WTC11 (cell line): ENCODE measurements around the gene COLEC12. TPM values are rescaled to one million over a fixed set of nuclear protein-coding genes. Genes with fewer than 3 reads are reported as not detected.

Source experiments
- ATAC-seq: fragments of 200-7000 bp; cut with Tn5 transposase; 2 replicates; pipeline ENCODE4 v1.10.0; 2021; ENCODE audit warnings: mild to moderate bottlenecking, moderate library complexity
- CTCF ChIA-PET: fragments of 300-600 bp; sonication (Branson Sonifier 250); formaldehyde crosslinking; loops from one replicate; lab custom pipeline; 2021; ENCODE audit warnings: antibody characterized with exemption; lab: Charles Lee
- POLR2A ChIA-PET: fragments of 350-600 bp; sonication (Branson Sonifier 250); formaldehyde crosslinking; loops from one replicate; lab custom pipeline; 2021; ENCODE audit warnings: antibody characterized with exemption; lab: Charles Lee
- DNase-seq: peaks from one replicate; pipeline ENCODE4 v3.0.0; 2021; ENCODE audit warnings: low spot score
- H3K27ac Mint-ChIP-seq: 2 replicates; pipeline ENCODE4 v1.8.0; 2021; ENCODE audit warnings: mixed read lengths
- H3K27me3 Mint-ChIP-seq: 2 replicates; pipeline ENCODE4 v1.8.0; 2021; ENCODE audit warnings: low read depth, mild to moderate bottlenecking, moderate library complexity, mixed read lengths
- H3K36me3 Mint-ChIP-seq: 2 replicates; pipeline ENCODE4 v1.8.0; 2021; ENCODE audit warnings: mixed read lengths
- H3K4me1 Mint-ChIP-seq: 2 replicates; pipeline ENCODE4 v1.8.0; 2022; ENCODE audit warnings: mixed read lengths
- H3K4me3 Mint-ChIP-seq: 2 replicates; pipeline ENCODE4 v1.8.0; 2021; ENCODE audit warnings: mild to moderate bottlenecking, moderate library complexity, mixed read lengths
- H3K9me3 Mint-ChIP-seq: 2 replicates; pipeline ENCODE4 v1.8.0; 2021; ENCODE audit warnings: mixed read lengths
- CTCF ChIP-seq: fragments of 200-600 bp; IDR thresholded peaks from 2 replicates; pipeline ENCODE4 v1.8.0; 2022; ENCODE audit warnings: antibody characterized with exemption
- ESRRA ChIP-seq: sonication (generic); formaldehyde crosslinking; IDR thresholded peaks from 2 replicates; pipeline ENCODE4 v1.8.1; 2022; ENCODE audit warnings: mild to moderate bottlenecking, missing genetic modification reagents, borderline replicate concordance
- ETV6 ChIP-seq: sonication (generic); formaldehyde crosslinking; IDR thresholded peaks from 2 replicates; pipeline ENCODE4 v1.8.1; 2022; ENCODE audit warnings: mild to moderate bottlenecking, missing genetic modification reagents
- FOXK1 ChIP-seq: sonication (generic); formaldehyde crosslinking; IDR thresholded peaks from 2 replicates; pipeline ENCODE4 v1.8.0; 2022; ENCODE audit warnings: mild to moderate bottlenecking, moderate library complexity, missing genetic modification reagents
- NFYB ChIP-seq: sonication (generic); formaldehyde crosslinking; conservative IDR thresholded peaks from 2 replicates; pipeline ENCODE4 v1.8.0; 2022; ENCODE audit warnings: low read depth, missing genetic modification reagents
- PRRX2 ChIP-seq: fragments of 250-450 bp; sonication (Bioruptor Pico); IDR thresholded peaks from 2 replicates; pipeline ENCODE4 v1.8.0; 2021; ENCODE audit warnings: mild to moderate bottlenecking
- RELA ChIP-seq: sonication (generic); formaldehyde crosslinking; IDR thresholded peaks from 2 replicates; pipeline ENCODE4 v1.8.1; 2022; ENCODE audit warnings: missing genetic modification reagents, mild to moderate bottlenecking, borderline replicate concordance
- ZBTB43 ChIP-seq: sonication (generic); formaldehyde crosslinking; IDR thresholded peaks from 2 replicates; pipeline ENCODE4 v1.8.1; 2023; ENCODE audit warnings: mild to moderate bottlenecking, missing genetic modification reagents
- ZNF138 ChIP-seq: sonication (generic); formaldehyde crosslinking; conservative IDR thresholded peaks from 2 replicates; pipeline ENCODE4 v1.8.1; 2022; ENCODE audit warnings: mild to moderate bottlenecking, moderate library complexity, missing genetic modification reagents
- ZNF281 ChIP-seq: sonication (generic); formaldehyde crosslinking; IDR thresholded peaks from 2 replicates; pipeline ENCODE4 v1.8.0; 2023; ENCODE audit warnings: mild to moderate bottlenecking, missing genetic modification reagents
- ZNF416 ChIP-seq: fragments of 250-450 bp; sonication (Bioruptor Pico); IDR thresholded peaks from 2 replicates; pipeline ENCODE4 v1.9.0; 2021; ENCODE audit warnings: mild to moderate bottlenecking, inconsistent platforms
- ZNF512 ChIP-seq: sonication (generic); formaldehyde crosslinking; IDR thresholded peaks from 2 replicates; pipeline ENCODE4 v1.8.1; 2022; ENCODE audit warnings: missing genetic modification reagents, borderline replicate concordance
- ZSCAN18 ChIP-seq: fragments of 250-450 bp; sonication (Bioruptor Pico); IDR thresholded peaks from 2 replicates; pipeline ENCODE4 v2.1.2; 2022; ENCODE audit warnings: mild to moderate bottlenecking, moderate library complexity
- total RNA-seq: library from RNA; stranded (reverse); gene quantifications from 3 replicates; pipeline ENCODE4 v1.2.3, GENCODE V29; 2021
- TF ChIP-seq, protein P1 (sequence below): sonication (generic); formaldehyde crosslinking; IDR thresholded peaks from 2 replicates; pipeline ENCODE4 v1.8.1; 2022; ENCODE audit warnings: low read depth, missing genetic modification reagents, borderline replicate concordance
- TF ChIP-seq, protein P2 (sequence below): sonication (generic); formaldehyde crosslinking; IDR thresholded peaks from 2 replicates; pipeline ENCODE4 v1.8.0; 2022; ENCODE audit warnings: mild to moderate bottlenecking, missing genetic modification reagents
- TF ChIP-seq, protein P3 (sequence below): sonication (generic); formaldehyde crosslinking; IDR thresholded peaks from 2 replicates; pipeline ENCODE4 v1.8.1; 2023; ENCODE audit warnings: mild to moderate bottlenecking, moderate library complexity, missing genetic modification reagents
- TF ChIP-seq, protein P4 (sequence below): sonication (generic); formaldehyde crosslinking; IDR thresholded peaks from 2 replicates; pipeline ENCODE4 v1.8.0; 2022; ENCODE audit warnings: mild to moderate bottlenecking, missing genetic modification reagents
- TF ChIP-seq, protein P5 (sequence below): sonication (generic); formaldehyde crosslinking; IDR thresholded peaks from 2 replicates; pipeline ENCODE4 v1.8.1; 2022; ENCODE audit warnings: mild to moderate bottlenecking, moderate library complexity, missing genetic modification reagents

Gene COLEC12
- total RNA-seq, 1 experiment from 2014 or later = 0.48 TPM

GRCh38 chr18:302097-302496, 198.4 kb downstream of the COLEC12 start (continued):
- no peak for TF ChIP-seq ZNF281 (CRISPR knock-in tag)
- TF ChIP-seq, all 79 proteins: peak for 0

- TF ChIP-seq, protein P1, sequence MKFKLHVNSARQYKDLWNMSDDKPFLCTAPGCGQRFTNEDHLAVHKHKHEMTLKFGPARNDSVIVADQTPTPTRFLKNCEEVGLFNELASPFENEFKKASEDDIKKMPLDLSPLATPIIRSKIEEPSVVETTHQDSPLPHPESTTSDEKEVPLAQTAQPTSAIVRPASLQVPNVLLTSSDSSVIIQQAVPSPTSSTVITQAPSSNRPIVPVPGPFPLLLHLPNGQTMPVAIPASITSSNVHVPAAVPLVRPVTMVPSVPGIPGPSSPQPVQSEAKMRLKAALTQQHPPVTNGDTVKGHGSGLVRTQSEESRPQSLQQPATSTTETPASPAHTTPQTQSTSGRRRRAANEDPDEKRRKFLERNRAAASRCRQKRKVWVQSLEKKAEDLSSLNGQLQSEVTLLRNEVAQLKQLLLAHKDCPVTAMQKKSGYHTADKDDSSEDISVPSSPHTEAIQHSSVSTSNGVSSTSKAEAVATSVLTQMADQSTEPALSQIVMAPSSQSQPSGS (CRISPR knock-in tag) = no peak
- TF ChIP-seq ETV6 = no peak
- TF ChIP-seq, protein P2, sequence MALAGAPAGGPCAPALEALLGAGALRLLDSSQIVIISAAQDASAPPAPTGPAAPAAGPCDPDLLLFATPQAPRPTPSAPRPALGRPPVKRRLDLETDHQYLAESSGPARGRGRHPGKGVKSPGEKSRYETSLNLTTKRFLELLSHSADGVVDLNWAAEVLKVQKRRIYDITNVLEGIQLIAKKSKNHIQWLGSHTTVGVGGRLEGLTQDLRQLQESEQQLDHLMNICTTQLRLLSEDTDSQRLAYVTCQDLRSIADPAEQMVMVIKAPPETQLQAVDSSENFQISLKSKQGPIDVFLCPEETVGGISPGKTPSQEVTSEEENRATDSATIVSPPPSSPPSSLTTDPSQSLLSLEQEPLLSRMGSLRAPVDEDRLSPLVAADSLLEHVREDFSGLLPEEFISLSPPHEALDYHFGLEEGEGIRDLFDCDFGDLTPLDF = no peak
- TF ChIP-seq, protein P3, sequence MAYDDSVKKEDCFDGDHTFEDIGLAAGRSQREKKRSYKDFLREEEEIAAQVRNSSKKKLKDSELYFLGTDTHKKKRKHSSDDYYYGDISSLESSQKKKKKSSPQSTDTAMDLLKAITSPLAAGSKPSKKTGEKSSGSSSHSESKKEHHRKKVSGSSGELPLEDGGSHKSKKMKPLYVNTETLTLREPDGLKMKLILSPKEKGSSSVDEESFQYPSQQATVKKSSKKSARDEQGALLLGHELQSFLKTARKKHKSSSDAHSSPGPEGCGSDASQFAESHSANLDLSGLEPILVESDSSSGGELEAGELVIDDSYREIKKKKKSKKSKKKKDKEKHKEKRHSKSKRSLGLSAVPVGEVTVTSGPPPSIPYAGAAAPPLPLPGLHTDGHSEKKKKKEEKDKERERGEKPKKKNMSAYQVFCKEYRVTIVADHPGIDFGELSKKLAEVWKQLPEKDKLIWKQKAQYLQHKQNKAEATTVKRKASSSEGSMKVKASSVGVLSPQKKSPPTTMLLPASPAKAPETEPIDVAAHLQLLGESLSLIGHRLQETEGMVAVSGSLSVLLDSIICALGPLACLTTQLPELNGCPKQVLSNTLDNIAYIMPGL (CRISPR knock-in tag) = no peak
- TF ChIP-seq NFYB = no peak
- TF ChIP-seq RELA (CRISPR knock-in tag) = no peak
- TF ChIP-seq ZSCAN18 (CRISPR knock-in tag) = no peak
- no peak for TF ChIP-seq ZNF512 (CRISPR knock-in tag)
- no peak for TF ChIP-seq FOXK1 (CRISPR knock-in tag)
- no peak for TF ChIP-seq ZNF416 (CRISPR knock-in tag)
- no peak for TF ChIP-seq CTCF
- TF ChIP-seq, protein P4, sequence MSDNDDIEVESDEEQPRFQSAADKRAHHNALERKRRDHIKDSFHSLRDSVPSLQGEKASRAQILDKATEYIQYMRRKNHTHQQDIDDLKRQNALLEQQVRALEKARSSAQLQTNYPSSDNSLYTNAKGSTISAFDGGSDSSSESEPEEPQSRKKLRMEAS = no peak
- no peak for TF ChIP-seq PRRX2 (CRISPR knock-in tag)
- TF ChIP-seq, protein P5, sequence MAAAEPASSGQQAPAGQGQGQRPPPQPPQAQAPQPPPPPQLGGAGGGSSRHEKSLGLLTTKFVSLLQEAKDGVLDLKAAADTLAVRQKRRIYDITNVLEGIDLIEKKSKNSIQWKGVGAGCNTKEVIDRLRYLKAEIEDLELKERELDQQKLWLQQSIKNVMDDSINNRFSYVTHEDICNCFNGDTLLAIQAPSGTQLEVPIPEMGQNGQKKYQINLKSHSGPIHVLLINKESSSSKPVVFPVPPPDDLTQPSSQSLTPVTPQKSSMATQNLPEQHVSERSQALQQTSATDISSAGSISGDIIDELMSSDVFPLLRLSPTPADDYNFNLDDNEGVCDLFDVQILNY (CRISPR knock-in tag) = no peak
- TF ChIP-seq ZBTB43 (CRISPR knock-in tag) = no peak
- no peak for TF ChIP-seq ESRRA (CRISPR knock-in tag)
- TF ChIP-seq ZNF138 = no peak
- TF ChIP-seq, all 79 proteins: peak for 0
- Mint-ChIP-seq H3K27ac (no peak overlapping the region), H3K4me3 (no peak overlapping the region), H3K9me3 (no peaks in the 10 kb centered on the region), H3K36me3 (no peaks in the 10 kb centered on the region), H3K4me1 (no peaks in the 10 kb centered on the region), H3K27me3 (no peaks in the 10 kb centered on the region; the same call in 1 of the 2 replicates)
- POLR2A ChIA-PET = no interaction called here
- no peak for ATAC-seq
- CTCF ChIA-PET = no interaction called here
- DNase-seq = no peak
Observed at GRCh38 chr18:297936-298335, 202.6 kb downstream of the COLEC12 start.
